Measurements from ENCODE around the gene PMVK.
"Not testable (repeated sequence)": the region's sequence is repeated elsewhere in the genome, so short reads cannot be mapped to it uniquely, and the experiment has no call there.

The PMVK gene

DNA sequence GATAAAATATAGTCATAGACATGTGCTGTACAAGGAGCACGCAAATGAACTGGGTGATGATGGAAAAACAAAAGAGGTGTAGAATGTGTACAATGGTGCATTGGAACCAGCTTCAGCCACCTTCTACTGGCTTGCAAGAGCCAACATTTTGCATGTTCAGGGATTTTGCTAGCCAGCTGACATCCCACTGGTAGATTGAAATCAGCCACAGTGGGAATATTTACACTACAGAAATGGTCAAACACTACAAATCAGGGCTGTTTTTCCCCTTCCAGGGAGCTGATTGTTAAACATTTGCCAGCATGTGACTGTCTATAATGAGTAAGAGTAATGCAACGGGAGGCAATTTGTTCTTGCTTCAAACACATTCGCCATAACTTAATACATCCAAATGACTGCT, 23.2 kb downstream of the PMVK start:
- no peak for DNase-seq (ENCODE audit: low spot score)

DNA sequence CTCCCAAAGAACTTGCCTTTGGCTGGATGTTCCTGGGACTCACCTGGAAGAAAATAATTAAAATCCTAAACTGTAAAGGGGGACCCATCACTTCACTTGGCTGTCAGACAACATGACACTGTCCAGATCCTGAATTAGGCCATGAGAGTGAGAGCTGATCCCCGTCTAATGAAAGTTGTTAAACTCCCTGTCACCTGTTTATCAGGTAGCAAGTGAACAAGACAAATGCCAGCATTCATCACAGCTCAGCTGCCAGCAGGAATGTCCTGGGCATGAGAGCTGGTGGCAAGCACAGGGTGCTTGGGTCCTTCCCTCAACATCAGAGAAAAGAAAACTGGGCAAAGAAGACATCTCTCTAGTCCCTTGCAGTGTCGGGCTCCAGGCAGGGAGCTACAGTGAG, 23.8 kb downstream of the PMVK start:
- no peak for DNase-seq (ENCODE audit: low spot score)

- DNase-seq (ENCODE audit: low spot score) = no peak
These were observed 24.6 kb downstream of the PMVK start for GRCh38 chr1:154911691-154912550.

- DNase-seq (ENCODE audit: low spot score) = no peak
These were observed 25.7 kb downstream of the PMVK start for GRCh38 chr1:154910851-154911250.

GRCh38 chr1:154908937-154909336, 27.6 kb downstream of the PMVK start:
- DNase-seq (ENCODE audit: low spot score) = no peak

DNA sequence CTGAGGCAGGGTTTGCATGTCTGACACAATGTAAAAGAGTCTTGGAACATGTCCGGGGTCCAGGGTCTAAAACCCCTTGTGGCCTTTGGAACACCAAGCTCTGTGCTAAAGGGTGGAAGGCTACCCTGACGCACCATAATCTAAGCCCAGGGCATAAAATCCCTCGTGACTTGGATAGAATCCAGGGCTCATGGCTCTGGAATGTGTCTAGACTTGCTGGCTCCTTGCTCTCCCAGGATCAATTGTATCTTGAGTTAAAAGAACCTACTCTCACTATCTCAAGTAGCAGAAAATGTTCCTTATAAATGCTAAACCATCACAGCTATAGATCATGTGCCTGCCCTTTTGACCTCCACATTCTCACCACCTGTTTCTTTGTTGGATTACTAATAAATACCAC, 28.4 kb downstream of the PMVK start:
- not testable (repeated sequence) for DNase-seq (ENCODE audit: low spot score)

GRCh38 chr1:154906621-154907081, 29.9 kb downstream of the PMVK start:
- peak; percentile 31 for DNase-seq (ENCODE audit: low spot score)

DNA sequence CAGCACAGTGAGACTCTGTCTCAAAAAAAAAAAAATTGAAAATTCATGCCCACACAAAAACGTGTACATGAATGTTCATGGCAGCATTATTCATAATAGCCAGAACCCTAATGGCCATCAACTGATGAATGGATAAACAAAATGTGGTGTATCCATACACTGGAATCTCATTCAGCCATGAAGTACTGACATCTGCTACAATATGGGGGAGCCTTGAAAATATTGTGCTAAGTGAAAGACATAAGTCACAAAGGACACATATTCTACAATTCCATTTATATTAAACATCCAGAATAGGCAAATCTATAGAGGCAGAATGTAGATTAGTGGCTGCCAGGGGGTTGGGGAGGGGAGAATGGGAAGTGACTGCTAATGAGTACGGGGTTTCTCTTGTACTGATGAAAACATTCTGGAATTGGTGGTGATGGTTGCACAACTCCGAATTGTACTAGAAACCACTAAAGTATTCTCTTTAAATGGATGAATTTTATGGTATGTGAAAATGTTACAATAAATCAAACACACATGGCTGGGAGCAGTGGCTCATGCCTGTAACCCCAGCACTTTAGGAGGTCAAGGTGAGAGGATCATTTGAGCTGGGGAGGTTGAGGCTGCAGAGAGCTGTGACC, 33.5 kb downstream of the PMVK start:
- no peak for DNase-seq (ENCODE audit: low spot score)

DNA sequence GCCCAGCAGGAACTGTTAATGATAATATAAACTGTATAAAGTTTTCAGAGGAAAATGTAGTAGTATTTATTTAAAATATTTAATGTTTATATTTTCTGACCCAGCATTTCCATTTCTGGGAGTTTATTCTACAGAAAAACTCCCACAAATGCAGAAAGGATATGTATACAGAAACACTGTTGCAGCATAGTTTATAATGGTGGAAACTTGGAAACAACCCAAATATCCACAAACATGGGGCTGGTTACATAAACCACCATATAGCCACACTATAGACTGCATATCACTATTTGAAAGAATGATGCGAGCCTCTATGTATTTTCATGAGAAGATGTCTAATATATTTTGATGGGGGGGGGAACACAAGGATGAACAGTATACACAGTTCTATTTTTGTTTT, 34.9 kb downstream of the PMVK start:
- DNase-seq (ENCODE audit: low spot score) = no peak

DNA sequence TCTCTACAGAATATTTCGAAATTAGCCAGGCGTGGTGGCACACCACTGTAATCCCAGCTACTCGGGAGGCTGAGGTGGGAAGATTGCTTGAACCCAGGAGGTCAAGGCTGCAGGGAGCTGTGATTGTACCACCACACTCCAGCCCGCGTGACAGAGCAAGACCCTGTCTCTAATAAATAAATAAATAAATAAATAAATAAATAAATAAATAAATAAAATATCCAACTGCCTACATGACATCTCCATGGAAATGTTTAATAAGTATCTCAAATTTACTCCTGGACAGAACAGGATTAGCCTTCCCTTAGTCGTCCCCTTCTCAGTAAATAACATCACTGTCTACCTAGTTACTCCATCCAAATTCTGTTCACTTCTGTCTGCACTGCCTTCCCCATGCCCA, 37.5 kb downstream of the PMVK start:
- no peak for DNase-seq (ENCODE audit: low spot score)

DNA sequence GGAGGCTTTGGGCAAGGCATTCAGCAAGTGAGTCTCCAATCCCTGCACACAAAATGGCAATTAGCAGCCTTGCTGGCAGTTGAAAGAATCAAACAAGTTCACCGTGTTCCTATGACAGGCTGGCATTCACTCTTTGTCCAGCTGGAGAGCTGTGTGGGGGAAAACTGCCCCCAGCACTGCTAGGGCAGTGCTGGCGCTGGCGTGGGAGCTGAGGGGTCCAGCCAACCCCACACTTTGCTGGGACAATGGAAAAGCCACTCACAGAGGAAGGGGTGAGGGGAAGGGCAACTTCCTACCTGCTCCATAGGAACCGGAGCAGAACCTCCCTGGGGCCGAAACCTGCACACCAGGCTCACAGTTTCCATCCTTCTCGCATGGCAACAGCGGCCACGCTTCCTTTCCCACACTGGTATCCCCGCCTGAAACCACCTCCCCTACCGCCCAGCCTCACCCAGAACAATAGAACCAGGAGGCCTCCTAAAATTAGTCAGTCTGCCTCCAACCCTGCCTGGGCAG, 39.7 kb downstream of the PMVK start:
- no peak for DNase-seq (ENCODE audit: low spot score)

GRCh38 chr1:154895798-154896197, 40.7 kb downstream of the PMVK start:
- no peak for DNase-seq (ENCODE audit: low spot score)

GRCh38 chr1:154891452-154891851, 45.1 kb downstream of the PMVK start:
- no peak for DNase-seq (ENCODE audit: low spot score)

DNA sequence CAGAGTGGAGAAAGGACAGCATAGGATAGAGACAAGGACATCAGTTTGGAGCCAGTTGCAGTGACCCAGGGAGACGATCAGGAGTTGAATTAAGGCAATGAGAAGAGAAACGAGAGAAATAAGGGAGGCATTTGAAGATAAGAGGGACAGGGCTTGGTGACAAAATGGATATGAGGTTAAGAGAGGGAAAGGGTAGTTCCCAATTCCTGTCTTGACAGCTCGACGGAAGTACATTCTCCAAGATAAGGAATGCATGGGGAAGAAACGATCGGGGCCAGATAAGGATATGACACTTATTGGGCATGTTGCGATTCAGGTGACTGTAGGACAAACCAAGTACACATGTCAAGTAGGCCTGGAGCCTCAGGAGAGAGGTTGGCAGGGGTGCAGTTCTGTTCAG, 47.8 kb downstream of the PMVK start:
- no peak for DNase-seq (ENCODE audit: low spot score)

DNA sequence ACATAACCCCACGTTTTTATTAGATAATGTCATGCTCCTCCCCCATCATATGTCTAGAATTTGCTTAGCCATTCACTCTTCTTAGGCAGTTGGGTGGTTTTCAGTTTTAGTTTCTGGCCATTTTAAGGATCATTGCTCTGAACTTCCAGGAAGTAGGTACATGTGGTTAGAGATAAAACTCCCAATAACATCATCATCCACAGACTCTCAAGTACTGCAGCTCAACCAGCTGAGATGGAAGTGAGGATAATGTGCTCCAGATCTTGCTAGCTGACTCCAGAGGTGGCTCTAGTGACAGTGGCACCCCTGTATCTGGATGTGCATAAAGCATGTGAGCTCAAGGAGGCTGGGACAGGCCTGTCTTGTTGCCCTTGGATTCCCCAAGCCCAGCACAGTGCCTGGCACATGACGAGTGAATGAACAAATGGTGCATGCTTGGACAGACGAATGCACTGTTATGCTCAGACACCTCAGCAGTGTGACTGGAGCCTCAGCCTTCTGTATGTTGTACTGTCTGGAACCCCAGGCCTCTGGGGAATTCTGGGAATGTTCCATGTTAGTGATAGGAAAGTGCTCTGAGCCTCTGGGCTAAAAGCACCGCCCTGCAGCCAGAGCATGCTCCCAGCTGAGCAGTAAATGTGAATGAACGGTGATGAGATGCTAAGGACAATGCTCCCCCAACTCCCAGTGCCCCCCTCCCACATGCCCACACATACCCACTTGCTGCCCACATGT, 50.1 kb downstream of the PMVK start:
- no peak for DNase-seq (ENCODE audit: low spot score)

DNA sequence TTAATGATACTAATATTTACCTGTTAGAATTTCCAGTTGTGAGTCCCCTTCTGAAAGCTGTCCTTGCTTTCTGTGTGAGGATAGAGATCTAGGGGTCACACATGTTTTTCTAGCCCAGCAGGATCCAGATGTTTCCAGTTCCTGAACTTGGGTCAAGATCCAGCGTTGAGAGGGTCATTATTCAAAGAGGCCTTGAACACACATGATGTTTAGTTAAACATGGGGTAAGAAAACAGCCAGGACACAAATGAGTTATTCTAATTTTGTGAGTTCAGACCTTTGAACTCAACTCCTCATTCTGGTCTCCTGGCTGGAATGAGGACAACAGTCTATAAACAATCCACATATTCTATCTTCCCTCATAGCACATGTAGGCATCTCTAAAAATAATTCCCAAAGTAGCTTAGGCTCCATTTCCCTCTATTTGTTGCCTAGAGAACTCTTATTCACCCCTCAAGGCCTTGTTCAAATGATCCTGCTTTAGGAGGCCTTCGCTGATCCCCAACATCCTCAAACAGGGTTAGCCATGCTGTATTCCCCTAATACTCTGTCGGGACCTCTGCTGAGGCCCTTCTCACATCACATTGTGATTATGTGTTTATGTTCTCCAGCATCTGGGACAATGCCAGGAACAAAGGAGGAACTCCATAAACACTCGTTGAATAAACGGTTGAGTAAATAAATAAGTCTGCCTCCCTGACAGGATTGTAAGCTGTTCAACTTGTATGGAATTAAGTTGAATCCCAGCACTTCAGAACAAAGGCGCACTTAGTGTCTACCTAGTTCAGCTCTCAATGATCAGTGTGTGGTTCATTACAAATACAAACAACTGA, 51.4 kb downstream of the PMVK start:
- no peak for DNase-seq (ENCODE audit: low spot score)

- DNase-seq (ENCODE audit: low spot score) = no peak
These were observed 52.3 kb downstream of the PMVK start for GRCh38 chr1:154883919-154884868.

GRCh38 chr1:154881820-154882535, 54.5 kb downstream of the PMVK start:
- DNase-seq (ENCODE audit: low spot score) = no peak

- DNase-seq (ENCODE audit: low spot score) = no peak
These were observed 55.8 kb downstream of the PMVK start for GRCh38 chr1:154880671-154881070.

- no peak for DNase-seq (ENCODE audit: low spot score)
These were observed 57.5 kb downstream of the PMVK start for GRCh38 chr1:154879038-154879421.

Measured in HuH-7.5 (cell line).